ENCODE measurements around the gene SMIM24.
A peak's percentile ranks its signal among the peaks of the same experiment; 100 is the strongest.
"Not testable (repeated sequence)": the region's sequence is repeated elsewhere in the genome, so short reads cannot be mapped to it uniquely, and the experiment has no call there.

Gene SMIM24

GRCh38 chr19:3454656-3455392, 25.5 kb downstream of the SMIM24 start:
- H3K36me3 ChIP-seq (replicated peaks): peaks cover 49% of the 10 kb centered on the region
- TF ChIP-seq, protein P1, sequence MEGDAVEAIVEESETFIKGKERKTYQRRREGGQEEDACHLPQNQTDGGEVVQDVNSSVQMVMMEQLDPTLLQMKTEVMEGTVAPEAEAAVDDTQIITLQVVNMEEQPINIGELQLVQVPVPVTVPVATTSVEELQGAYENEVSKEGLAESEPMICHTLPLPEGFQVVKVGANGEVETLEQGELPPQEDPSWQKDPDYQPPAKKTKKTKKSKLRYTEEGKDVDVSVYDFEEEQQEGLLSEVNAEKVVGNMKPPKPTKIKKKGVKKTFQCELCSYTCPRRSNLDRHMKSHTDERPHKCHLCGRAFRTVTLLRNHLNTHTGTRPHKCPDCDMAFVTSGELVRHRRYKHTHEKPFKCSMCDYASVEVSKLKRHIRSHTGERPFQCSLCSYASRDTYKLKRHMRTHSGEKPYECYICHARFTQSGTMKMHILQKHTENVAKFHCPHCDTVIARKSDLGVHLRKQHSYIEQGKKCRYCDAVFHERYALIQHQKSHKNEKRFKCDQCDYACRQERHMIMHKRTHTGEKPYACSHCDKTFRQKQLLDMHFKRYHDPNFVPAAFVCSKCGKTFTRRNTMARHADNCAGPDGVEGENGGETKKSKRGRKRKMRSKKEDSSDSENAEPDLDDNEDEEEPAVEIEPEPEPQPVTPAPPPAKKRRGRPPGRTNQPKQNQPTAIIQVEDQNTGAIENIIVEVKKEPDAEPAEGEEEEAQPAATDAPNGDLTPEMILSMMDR (IDR thresholded peaks at IDR 0.05; ENCODE audit: low read depth, low read length, missing control alignments): no peak
- in situ Hi-C loops (cut with HindIII; ENCODE audit: low pct_ligation_motif_present, low sequenced_read_pairs): no loop called here
- DNase-seq: no peak
- no peak overlapping the region for H3K4me3 ChIP-seq (ENCODE audit: low read depth, low read length)
- H3K27ac ChIP-seq: no peak overlapping the region
- no peaks in the 10 kb centered on the region for H3K27me3 ChIP-seq (replicated peaks)

GRCh38 chr19:3453840-3454239, 26.5 kb downstream of the SMIM24 start:
- H3K27ac ChIP-seq: no peak overlapping the region

GRCh38 chr19:3452942-3453214, 27.4 kb downstream of the SMIM24 start:
- DNase-seq; H3K27me3 ChIP-seq (replicated peaks); in situ Hi-C loops (cut with HindIII; ENCODE audit: low pct_ligation_motif_present, low sequenced_read_pairs); H3K27ac ChIP-seq; H3K4me3 ChIP-seq (ENCODE audit: low read depth, low read length): not testable (repeated sequence)
- H3K36me3 ChIP-seq (replicated peaks): peaks cover 61% of the 10 kb centered on the region

More at GRCh38 chr19:3453840-3454239, 26.5 kb downstream of the SMIM24 start:
- Histone ChIP-seq H3K4me3 (ENCODE audit: low read depth, low read length) (no peak overlapping the region), H3K27me3 (replicated peaks) (no peaks in the 10 kb centered on the region), H3K36me3 (replicated peaks) (peaks cover 56% of the 10 kb centered on the region)
- TF ChIP-seq, protein P1 (IDR thresholded peaks at IDR 0.05; ENCODE audit: low read depth, low read length, missing control alignments): no peak
- no peak for DNase-seq
- in situ Hi-C loops (cut with HindIII; ENCODE audit: low pct_ligation_motif_present, low sequenced_read_pairs): no loop called here

- Histone ChIP-seq H3K27me3 (replicated peaks) (no peaks in the 10 kb centered on the region), H3K36me3 (replicated peaks) (peaks cover 61% of the 10 kb centered on the region), H3K4me3 (ENCODE audit: low read depth, low read length) (no peak overlapping the region), H3K27ac (peak overlapping the region; percentile 89)
- DNase-seq: no peak
- in situ Hi-C loops (cut with HindIII; ENCODE audit: low pct_ligation_motif_present, low sequenced_read_pairs): no loop called here
- TF ChIP-seq, protein P1 (IDR thresholded peaks at IDR 0.05; ENCODE audit: low read depth, low read length, missing control alignments): no peak
Observed at GRCh38 chr19:3452171-3452941, 28.0 kb downstream of the SMIM24 start.

- H3K27me3 ChIP-seq (replicated peaks): no peaks in the 10 kb centered on the region
- H3K27ac ChIP-seq: peak overlapping the region; percentile 89
- no peak for DNase-seq
- TF ChIP-seq, protein P1 (IDR thresholded peaks at IDR 0.05; ENCODE audit: low read depth, low read length, missing control alignments): no peak
- H3K4me3 ChIP-seq (ENCODE audit: low read depth, low read length): no peak overlapping the region
- in situ Hi-C loops (cut with HindIII; ENCODE audit: low pct_ligation_motif_present, low sequenced_read_pairs): no loop called here
- H3K36me3 ChIP-seq (replicated peaks): peaks cover 59% of the 10 kb centered on the region
Observed at GRCh38 chr19:3451451-3451866, 28.9 kb downstream of the SMIM24 start.

DNA sequence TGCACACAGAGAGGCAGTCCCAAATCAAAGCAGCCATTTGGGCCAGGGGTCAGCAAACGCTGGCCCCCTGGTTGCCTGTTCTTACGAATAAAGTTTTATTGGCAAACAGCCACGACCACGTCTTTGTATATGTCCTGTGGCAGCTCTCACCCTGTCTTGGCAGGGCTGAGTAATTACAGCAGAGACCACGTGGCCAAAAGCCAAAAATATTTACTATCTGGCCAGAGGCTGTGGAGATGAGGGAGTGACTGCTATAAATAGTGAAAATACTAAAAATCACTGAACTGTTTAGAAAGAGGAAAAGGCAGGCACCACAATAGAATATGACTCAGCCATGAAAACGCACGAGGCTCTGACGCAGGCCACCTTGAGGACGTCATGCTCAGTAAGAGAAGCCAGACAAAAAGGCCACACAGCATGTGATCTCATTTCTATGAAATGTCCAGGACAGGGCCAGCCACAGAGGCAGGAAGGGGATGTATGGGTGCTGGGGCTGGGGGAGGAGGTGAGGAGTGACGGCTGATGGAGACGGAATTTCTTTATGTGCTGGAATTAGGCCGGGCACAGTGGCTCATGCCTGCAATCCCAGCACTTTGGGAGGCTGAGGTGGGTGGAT, 29.4 kb downstream of the SMIM24 start:
- Histone ChIP-seq H3K27me3 (replicated peaks) (no peaks in the 10 kb centered on the region), H3K36me3 (replicated peaks) (peaks cover 60% of the 10 kb centered on the region), H3K27ac (peak overlapping the region; percentile 89), H3K4me3 (ENCODE audit: low read depth, low read length) (no peak overlapping the region)
- TF ChIP-seq, protein P1 (IDR thresholded peaks at IDR 0.05; ENCODE audit: low read depth, low read length, missing control alignments): no peak
- DNase-seq: peak; percentile 100
- in situ Hi-C loops (cut with HindIII; ENCODE audit: low pct_ligation_motif_present, low sequenced_read_pairs): no loop called here

Measured in brain microvascular endothelial cell (primary cell).